IMR-90 (cell line): ENCODE data around the gene AKNA. TPM values are rescaled to one million over a fixed set of nuclear protein-coding genes. Genes with fewer than 3 reads are reported as not detected.
A peak's percentile ranks its signal among the peaks of the same experiment; 100 is the strongest.

ENCODE experiments used
- ATAC-seq: fragments of 200-7000 bp; cut with Tn5 transposase; 2 replicates; pipeline ENCODE4 v1.9.1; 2020; ENCODE audit warnings: low read depth, mild to moderate bottlenecking, moderate library complexity
- BruUV-seq: library from RNA; stranded (reverse); fragments of 400-500 nt; replicated peaks from 2 replicates; lab custom pipeline; 2021; lab: Mats Ljungman, UMichigan
- CTCF ChIA-PET: fragments of 300-600 bp; formaldehyde crosslinking; extraction: SDS; loops from one replicate; lab custom pipeline; 2021; ENCODE audit warnings: antibody characterized with exemption; lab: Yijun Ruan, JAX
- POLR2A ChIA-PET: fragments of 300-600 bp; sonication (Branson Sonifier 250); formaldehyde crosslinking; loops from one replicate; lab custom pipeline; 2022; ENCODE audit warnings: antibody characterized with exemption; ENCODE audit not compliant: unreplicated experiment; lab: Charles Lee
- DNase-seq: peaks from one replicate; pipeline ENCODE4 v3.0.0; 2013
- H2AFZ ChIP-seq: replicated peaks from 2 replicates; pipeline ENCODE3; 2013; ENCODE audit warnings: low read length, mild to moderate bottlenecking; ENCODE audit not compliant: poor library complexity
- H2AK5ac ChIP-seq: 2 replicates; pipeline ENCODE4 v1.6.1; 2013; ENCODE audit warnings: low read depth, low read length, inconsistent platforms
- H2AK9ac ChIP-seq: replicated peaks from 2 replicates; pipeline ENCODE3; 2013; ENCODE audit warnings: mild to moderate bottlenecking, low read depth, low read length, moderate library complexity; ENCODE audit not compliant: poor library complexity
- H2BK120ac ChIP-seq: 2 replicates; pipeline ENCODE4 v1.6.1; 2013; ENCODE audit warnings: low read depth, low read length, inconsistent platforms
- H2BK15ac ChIP-seq: 3 replicates; pipeline ENCODE4 v1.6.1; 2013; ENCODE audit warnings: low read depth, low read length, inconsistent platforms
- H2BK20ac ChIP-seq: 2 replicates; pipeline ENCODE4 v1.6.1; 2013; ENCODE audit warnings: low read depth, mild to moderate bottlenecking, inconsistent platforms, low read length, moderate library complexity
- H2BK5ac ChIP-seq: 2 replicates; pipeline ENCODE4 v1.6.1; 2013; ENCODE audit warnings: mild to moderate bottlenecking, low read depth, low read length, inconsistent platforms; ENCODE audit not compliant: poor library complexity, severe bottlenecking
- H3K14ac ChIP-seq: replicated peaks from 2 replicates; pipeline ENCODE4 v1.6.1; 2013; ENCODE audit warnings: low read depth, low read length, inconsistent platforms
- H3K18ac ChIP-seq: 2 replicates; pipeline ENCODE4 v1.6.1; 2013; ENCODE audit warnings: low read depth, low read length, control low read depth
- H3K23ac ChIP-seq: 2 replicates; pipeline ENCODE4 v1.6.1; 2013; ENCODE audit warnings: low read depth, low read length, inconsistent platforms
- H3K27ac ChIP-seq: 2 replicates; pipeline ENCODE4 v1.5.1; 2013; ENCODE audit warnings: mild to moderate bottlenecking, control low read depth, low read length; ENCODE audit not compliant: insufficient read depth
- H3K27me3 ChIP-seq: 2 replicates; pipeline ENCODE4 v1.6.1; 2013; ENCODE audit warnings: low read length; ENCODE audit not compliant: control insufficient read depth, insufficient read depth
- H3K36me3 ChIP-seq: 2 replicates; pipeline ENCODE4 v1.6.1; 2013; ENCODE audit warnings: low read length, mixed read lengths; ENCODE audit not compliant: control insufficient read depth, insufficient read depth
- H3K4ac ChIP-seq: 2 replicates; pipeline ENCODE4 v1.6.1; 2013; ENCODE audit warnings: low read depth, low read length, inconsistent platforms
- H3K4me1 ChIP-seq: 2 replicates; pipeline ENCODE4 v1.6.1; 2013; ENCODE audit warnings: low read length, mixed read lengths; ENCODE audit not compliant: control insufficient read depth, insufficient read depth
- H3K4me2 ChIP-seq: 2 replicates; pipeline ENCODE4 v1.6.1; 2013; ENCODE audit warnings: low read depth, mild to moderate bottlenecking, control low read depth, low read length, moderate library complexity
- H3K4me3 ChIP-seq: 2 replicates; pipeline ENCODE4 v1.5.1; 2013; ENCODE audit warnings: low read depth, mild to moderate bottlenecking, control low read depth, low read length, moderate library complexity; ENCODE audit not compliant: insufficient read depth
- H3K56ac ChIP-seq: 2 replicates; pipeline ENCODE4 v1.6.1; 2013; ENCODE audit warnings: low read length, inconsistent platforms; ENCODE audit not compliant: insufficient read depth; ENCODE audit errors: extremely low read depth
- H3K79me1 ChIP-seq, 2 experiments: 2 replicates each; pipeline ENCODE4 v1.6.1; 2013; ENCODE audit warnings: low read length in 2 of 2, inconsistent platforms in 1 of 2, low read depth in 1 of 2
- H3K9ac ChIP-seq: 2 replicates; pipeline ENCODE4 v1.6.1; 2013; ENCODE audit warnings: low read depth, low read length, control low read depth
- H3K9me1 ChIP-seq: 2 replicates; pipeline ENCODE4 v1.6.1; 2013; ENCODE audit warnings: low read length, inconsistent platforms; ENCODE audit not compliant: insufficient read depth
- H3K9me3 ChIP-seq: 2 replicates; pipeline ENCODE4 v1.6.1; 2013; ENCODE audit warnings: low read length; ENCODE audit not compliant: control insufficient read depth, insufficient read depth
- H4K20me1 ChIP-seq: 2 replicates; pipeline ENCODE4 v1.6.1; 2013; ENCODE audit warnings: low read length, inconsistent platforms; ENCODE audit not compliant: insufficient read depth
- H4K5ac ChIP-seq: 2 replicates; pipeline ENCODE4 v1.6.1; 2013; ENCODE audit warnings: mild to moderate bottlenecking, low read depth, low read length, control low read depth
- H4K8ac ChIP-seq, 2 experiments: 2 replicates each; pipeline ENCODE4 v1.6.1; 2013; ENCODE audit warnings: low read depth in 2 of 2, low read length in 2 of 2, control low read depth in 1 of 2, inconsistent platforms in 1 of 2
- H4K91ac ChIP-seq: 2 replicates; pipeline ENCODE4 v1.6.1; 2013; ENCODE audit warnings: low read depth, low read length, inconsistent platforms; ENCODE audit not compliant: insufficient read depth
- BHLHE40 ChIP-seq: fragments of 150-350 bp; IDR thresholded peaks from 2 replicates; pipeline ENCODE4 v1.6.1; 2016; ENCODE audit warnings: mild to moderate bottlenecking, low read depth, low read length
- MAZ ChIP-seq: IDR thresholded peaks from 2 replicates; pipeline ENCODE4 v1.6.1; 2012; ENCODE audit warnings: low read depth, mild to moderate bottlenecking, low read length, improper control_type of control experiment, moderate library complexity, borderline replicate concordance
- SMC3 ChIP-seq: fragments of 150-350 bp; IDR thresholded peaks from 2 replicates; pipeline ENCODE4 v1.6.1; 2016; ENCODE audit warnings: low read depth, mild to moderate bottlenecking, antibody characterized with exemption, low read length, moderate library complexity
- WGBS, 2 experiments: methylation state at CpG; one replicate each; pipeline versions ENCODE4 v1.1.5 to v1.1.7; 2013; ENCODE audit warnings: missing lambda C conversion rate in 2 of 2; ENCODE audit not compliant: insufficient read length in 1 of 2; ENCODE audit errors: extremely low coverage in 2 of 2; 5-methylcytosine and 5-hydroxymethylcytosine counted together
- dilution Hi-C: fragments of 300-500 bp; cut with HindIII; formaldehyde crosslinking; loops from one replicate; pipeline ENCODE4 v1.14.3; 2018; ENCODE audit warnings: low sequenced_read_pairs; ENCODE audit not compliant: unreplicated experiment
- in situ Hi-C: fragments of 300-500 bp; cut with MboI; formaldehyde crosslinking; loops from 3 replicates; pipeline ENCODE4 v1.14.3; 2019; ENCODE audit warnings: low sequenced_read_pairs, inconsistent platforms, mixed read lengths
- intact Hi-C: fragments of 100-400 bp; cut with micrococcal nuclease; formaldehyde crosslinking; loops from 2 replicates; pipeline ENCODE4 v1.10.0; 2022
- polyA plus RNA-seq, 3 experiments: library from polyadenylated mRNA; depleted of rRNA; stranded (reverse); fragments of >200 nt; gene quantifications; 2 replicates each; pipeline ENCODE4 v1.2.3, GENCODE V29; 2012; ENCODE audit warnings: low replicate concordance in 1 of 3
- total RNA-seq: library from RNA; depleted of rRNA; stranded (reverse); fragments of >200 nt; gene quantifications from 2 replicates; pipeline ENCODE4 v1.2.3, GENCODE V29; 2012
- TF ChIP-seq, protein P1 (sequence below): fragments of 150-350 bp; IDR thresholded peaks from 2 replicates; pipeline ENCODE4 v1.6.1; 2017; ENCODE audit warnings: mild to moderate bottlenecking, antibody characterized with exemption, low read length, low read depth
- TF ChIP-seq, protein P2 (sequence below): fragments of 150-350 bp; IDR thresholded peaks from 2 replicates; pipeline ENCODE4 v1.6.1; 2016; ENCODE audit warnings: low read depth, mild to moderate bottlenecking, low read length, moderate library complexity, borderline replicate concordance

Gene AKNA
- total and polyA plus RNA-seq, 2 of the 4 experiments (the other 2 are of a cell fraction) = 2.7 to 7.3 TPM

DNA sequence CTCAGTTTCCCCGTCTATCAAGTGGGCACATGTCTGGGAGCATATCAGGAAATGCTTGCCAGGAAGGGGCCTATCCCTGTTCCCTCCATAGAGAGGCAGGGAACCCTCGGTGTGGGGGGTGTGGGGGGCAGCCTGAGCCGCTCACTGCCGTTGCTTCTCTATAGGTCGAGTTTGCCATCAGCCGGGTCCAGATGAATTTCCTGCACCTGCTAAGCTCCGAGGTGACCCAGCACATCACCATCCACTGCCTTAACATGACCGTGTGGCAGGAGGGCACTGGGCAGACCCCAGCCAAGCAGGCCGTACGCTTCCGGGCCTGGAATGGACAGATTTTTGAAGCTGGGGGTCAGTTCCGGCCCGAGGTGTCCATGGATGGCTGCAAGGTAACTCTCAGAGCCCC is 78.7 kb downstream of the AKNA start:
- H4K8ac ChIP-seq = no peak overlapping the region
- H3K56ac ChIP-seq = no peak overlapping the region
- H3K27me3 ChIP-seq = no peaks in the 10 kb centered on the region
- no peak overlapping the region for H3K18ac ChIP-seq
- no peak overlapping the region for H2AK5ac ChIP-seq
- H2BK5ac ChIP-seq = no peak overlapping the region
- no peak overlapping the region for H4K5ac ChIP-seq
- intact Hi-C loops = no loop called here
- no peak for TF ChIP-seq BHLHE40
- TF ChIP-seq, protein P1, sequence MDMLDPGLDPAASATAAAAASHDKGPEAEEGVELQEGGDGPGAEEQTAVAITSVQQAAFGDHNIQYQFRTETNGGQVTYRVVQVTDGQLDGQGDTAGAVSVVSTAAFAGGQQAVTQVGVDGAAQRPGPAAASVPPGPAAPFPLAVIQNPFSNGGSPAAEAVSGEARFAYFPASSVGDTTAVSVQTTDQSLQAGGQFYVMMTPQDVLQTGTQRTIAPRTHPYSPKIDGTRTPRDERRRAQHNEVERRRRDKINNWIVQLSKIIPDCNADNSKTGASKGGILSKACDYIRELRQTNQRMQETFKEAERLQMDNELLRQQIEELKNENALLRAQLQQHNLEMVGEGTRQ = no peak
- TF ChIP-seq SMC3 = no peak
- no peak for TF ChIP-seq MAZ
- TF ChIP-seq, protein P2, sequence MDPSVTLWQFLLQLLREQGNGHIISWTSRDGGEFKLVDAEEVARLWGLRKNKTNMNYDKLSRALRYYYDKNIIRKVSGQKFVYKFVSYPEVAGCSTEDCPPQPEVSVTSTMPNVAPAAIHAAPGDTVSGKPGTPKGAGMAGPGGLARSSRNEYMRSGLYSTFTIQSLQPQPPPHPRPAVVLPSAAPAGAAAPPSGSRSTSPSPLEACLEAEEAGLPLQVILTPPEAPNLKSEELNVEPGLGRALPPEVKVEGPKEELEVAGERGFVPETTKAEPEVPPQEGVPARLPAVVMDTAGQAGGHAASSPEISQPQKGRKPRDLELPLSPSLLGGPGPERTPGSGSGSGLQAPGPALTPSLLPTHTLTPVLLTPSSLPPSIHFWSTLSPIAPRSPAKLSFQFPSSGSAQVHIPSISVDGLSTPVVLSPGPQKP = no peak
- no peaks in the 10 kb centered on the region for H3K9me3 ChIP-seq
- H3K9ac ChIP-seq = no peak overlapping the region
- WGBS, 2 experiments = 100% methylated on average over 1 of the region's 13 CpGs; no CpG with 5 or more reads in 1 of the 2 experiments
- H4K91ac ChIP-seq = no peak overlapping the region
- no peak overlapping the region for H3K4me3 ChIP-seq
- no peak overlapping the region for H2BK120ac ChIP-seq
- H3K27ac ChIP-seq = no peak overlapping the region
- in situ Hi-C loops = no loop called here
- no peaks in the 10 kb centered on the region for H3K79me1 ChIP-seq
- no TSS peak for BruUV-seq
- ATAC-seq = no peak
- H2BK15ac ChIP-seq = no peak overlapping the region
- H3K4ac ChIP-seq = no peak overlapping the region
- POLR2A ChIA-PET = no interaction called here
- 0 out of 2 replicates have a peak, but pooled peaks cover 4% of the 10 kb centered on the region for H3K9me1 ChIP-seq
- no peak overlapping the region for H3K14ac ChIP-seq
- no peak overlapping the region for H3K4me2 ChIP-seq
- dilution Hi-C loops = no loop called here
- CTCF ChIA-PET = interaction anchor here (1.4 kb wide), 1 partner anchor 201 kb away, joined by 5 read pairs; no protein-coding TSS in a partner anchor
- H3K23ac ChIP-seq = no peak overlapping the region
- H3K36me3 ChIP-seq = peaks cover 15% of the 10 kb centered on the region
- no peak overlapping the region for H2AFZ ChIP-seq
- no peak overlapping the region for H2BK20ac ChIP-seq
- peak overlapping the region; percentile 25 for H2AK9ac ChIP-seq
- H4K20me1 ChIP-seq = no peaks in the 10 kb centered on the region
- peaks cover 5% of the 10 kb centered on the region; the same call in 1 of the 2 replicates for H3K4me1 ChIP-seq
- DNase-seq = no peak
